A549 treated with Mapracorat at 1 μM for 4 hours (cell line): ENCODE measurements around the gene LIPF. TPM values are rescaled to one million over a fixed set of nuclear protein-coding genes. Genes with fewer than 3 reads are reported as not detected.

Experiments used
- total RNA-seq: library from RNA; stranded (reverse); fragments of 200-300 nt; extraction: Qiagen RNA extraction; gene quantifications from 5 replicates; pipeline ENCODE4 v1.2.3, GENCODE V29; 2022

The LIPF gene
- not detected in 5 replicates for total RNA-seq

GRCh38 chr10:88664142-88664541, at the start of gene LIPF:
Gene LIPF (plus strand): TSS chr10:88664442. CDS start chr10:88667298, 2,856 bp downstream.

GRCh38 chr10:88705958-88706357, 41.7 kb downstream of the LIPF start, which contains the start of gene LIPK:
Gene LIPK (plus strand): TSS chr10:88706249. CDS start chr10:88724544, 18,295 bp downstream.

Other genes starting within 250 kb of the LIPF start
- 7.5 to 9.8 TPM (median 8.2 TPM) in 5 replicates for gene RNLS, start 81.1 kb upstream of the LIPF start, total RNA-seq
- not detected in 5 replicates for gene LIPJ, start 77.7 kb upstream of the LIPF start, total RNA-seq
- gene LIPK, start 41.8 kb downstream of the LIPF start, total RNA-seq, result not detected in 5 replicates
- not detected in 5 replicates for gene LIPN, start 95.6 kb downstream of the LIPF start, total RNA-seq
- not detected in 5 replicates for gene LIPM, start 138.3 kb downstream of the LIPF start, total RNA-seq
- 0.22 to 0.35 TPM (median 0.30 TPM) in 5 replicates for gene ANKRD22, start 187.4 kb downstream of the LIPF start, total RNA-seq
- gene STAMBPL1, start 215.8 kb downstream of the LIPF start, total RNA-seq, result 27.9 to 32.1 TPM (median 30.0 TPM) in 5 replicates